ENCODE results near the gene EXOSC5.
A peak's percentile ranks its signal among the peaks of the same experiment; 100 is the strongest.
"Not testable (repeated sequence)": the region's sequence is repeated elsewhere in the genome, so short reads cannot be mapped to it uniquely, and the experiment has no call there.

EXOSC5 gene

DNA sequence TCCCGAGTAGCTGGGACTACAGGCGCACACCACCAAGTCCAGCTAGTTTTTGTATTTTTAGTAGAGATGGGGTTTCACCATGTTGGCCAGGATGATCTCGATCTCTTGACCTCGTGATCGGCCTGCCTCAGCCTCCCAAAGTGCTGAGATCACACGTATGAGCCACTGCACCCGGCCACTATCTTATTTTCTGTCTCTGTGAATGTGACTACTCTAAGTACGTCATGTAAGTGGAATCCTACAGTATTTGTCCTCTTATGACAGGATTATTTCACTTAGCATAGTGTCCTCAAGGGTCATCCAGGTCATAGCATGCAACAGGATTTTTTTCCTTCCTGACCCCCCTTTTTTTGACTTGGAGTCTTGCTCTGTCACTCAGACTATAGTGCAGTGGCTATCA is 25.6 kb downstream of the EXOSC5 start:
- no peak for DNase-seq (ENCODE audit: extremely low read depth in 1 of 2, low read depth in 1 of 2)

DNA sequence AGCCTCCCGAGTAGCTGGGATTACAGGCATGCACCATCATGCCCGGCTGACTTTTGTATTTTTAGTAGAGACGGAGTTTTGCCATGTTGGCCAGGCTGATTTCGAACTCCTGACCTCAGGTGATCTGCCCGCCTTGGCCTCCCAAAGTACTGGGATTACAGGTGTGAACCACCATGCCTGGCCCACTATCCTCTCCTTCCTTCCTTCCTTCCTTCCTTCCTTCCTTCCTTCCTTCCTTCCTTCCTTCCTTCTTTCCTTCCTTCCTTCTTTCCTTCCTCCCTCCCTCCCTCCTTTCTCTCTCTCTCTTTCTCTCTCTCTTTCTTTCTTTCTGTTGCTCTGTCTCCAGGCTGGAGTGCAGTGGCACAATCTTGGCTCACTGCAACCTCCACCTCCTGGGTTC is 26.0 kb downstream of the EXOSC5 start:
- DNase-seq (ENCODE audit: extremely low read depth in 1 of 2, low read depth in 1 of 2): not testable (repeated sequence)

DNA sequence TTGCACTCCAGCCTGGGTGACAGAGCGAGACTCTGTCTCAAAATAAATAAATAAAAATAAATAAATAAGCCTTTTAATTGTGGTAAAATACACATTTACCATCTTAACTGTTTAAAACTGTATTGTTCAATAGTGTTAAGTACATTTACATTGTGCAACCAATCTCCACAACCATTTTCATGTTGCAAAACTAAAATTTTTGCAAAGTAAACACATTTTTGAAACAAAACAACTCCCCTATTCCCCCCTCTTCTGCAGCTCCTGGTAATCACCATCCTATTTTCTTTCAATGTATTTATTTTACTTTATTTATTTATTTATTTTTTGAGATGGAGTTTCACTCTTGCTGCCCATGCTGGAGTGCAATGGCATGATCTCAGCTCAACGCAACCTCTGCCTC is 27.4 kb downstream of the EXOSC5 start:
- no peak for DNase-seq (ENCODE audit: extremely low read depth in 1 of 2, low read depth in 1 of 2)

DNA sequence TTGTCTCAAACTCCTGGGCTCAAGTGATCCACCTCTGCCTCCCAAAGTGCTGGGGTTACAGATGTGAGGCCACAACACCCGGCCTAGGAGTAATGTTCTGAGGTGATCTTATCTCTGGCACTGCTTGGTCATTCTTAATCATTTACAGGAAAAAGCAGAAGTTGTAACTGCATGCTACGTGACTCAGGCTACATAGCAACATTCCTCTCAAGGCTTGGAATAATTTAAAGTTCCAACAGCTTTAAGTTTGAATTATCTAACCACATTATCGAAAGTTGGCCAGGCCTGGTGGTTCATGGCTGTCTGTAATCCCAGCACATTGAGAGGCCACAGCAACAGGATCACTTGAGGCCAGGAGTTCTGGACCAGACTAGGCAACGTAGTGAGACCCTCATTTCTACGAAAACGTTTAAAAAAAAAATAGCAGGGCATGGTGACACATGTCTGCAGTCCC is 29.3 kb downstream of the EXOSC5 start:
- DNase-seq (ENCODE audit: extremely low read depth in 1 of 2, low read depth in 1 of 2): no peak

DNA sequence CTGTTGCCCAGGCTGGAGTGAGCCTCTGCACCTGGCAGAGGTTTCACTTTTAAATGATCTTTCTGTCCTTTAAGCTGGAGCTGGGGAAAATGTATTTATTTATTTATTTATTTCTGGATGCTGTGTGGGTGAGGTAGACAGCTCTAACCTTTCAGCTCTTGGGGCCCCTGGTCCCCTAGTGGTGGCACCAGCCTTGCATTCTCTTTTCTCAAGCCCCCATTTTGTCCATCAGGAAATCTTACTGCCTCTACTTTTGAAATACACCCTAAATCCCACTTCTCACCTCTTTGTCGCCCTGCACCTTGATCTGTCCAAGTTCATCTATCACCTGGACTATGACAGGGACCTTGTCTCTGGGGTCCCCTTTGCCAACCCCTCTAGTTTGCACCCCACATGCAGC is 31.1 kb downstream of the EXOSC5 start:
- no peak for DNase-seq (ENCODE audit: extremely low read depth in 1 of 2, low read depth in 1 of 2)

DNA sequence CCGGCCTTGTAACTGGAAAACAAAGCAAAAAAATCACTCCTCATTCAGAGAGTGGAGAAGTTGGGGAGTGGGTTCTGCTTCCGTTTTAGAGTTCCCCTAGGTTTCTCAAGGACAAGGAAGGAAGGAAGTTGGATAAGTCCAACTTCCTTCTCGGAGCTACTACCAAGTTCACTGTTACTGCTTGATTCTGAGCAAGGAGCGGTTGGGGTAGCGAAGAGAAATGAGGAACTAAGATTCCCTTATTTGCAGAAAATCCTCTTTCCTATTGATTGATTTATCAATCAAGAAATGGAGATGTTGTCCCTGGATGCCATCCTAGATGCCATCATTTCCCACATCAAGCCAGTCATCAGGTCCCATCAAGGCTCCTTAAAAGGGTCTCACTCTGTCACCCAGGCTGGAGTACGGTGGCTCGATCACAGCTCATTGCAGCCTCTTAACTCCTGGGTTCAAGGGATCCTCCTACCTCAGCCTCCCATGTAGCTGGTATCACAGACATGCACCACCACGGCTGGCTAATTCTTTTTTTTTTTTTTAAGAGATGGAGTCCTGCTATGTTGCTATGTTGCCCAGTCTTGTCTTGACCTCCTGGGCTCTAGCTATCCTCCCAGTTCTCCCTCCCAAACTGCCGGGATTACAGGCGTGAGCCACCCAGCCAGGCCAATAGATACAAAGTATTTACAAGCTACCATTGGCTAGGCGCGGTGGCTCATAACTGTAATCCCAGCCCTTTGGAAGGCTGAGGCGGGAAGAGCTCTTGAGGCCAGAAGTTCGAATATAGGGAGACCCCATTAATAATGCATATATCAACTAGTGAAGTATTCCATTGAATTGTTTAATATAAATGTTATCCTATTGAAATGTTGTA is 32.4 kb downstream of the EXOSC5 start:
- no peak for DNase-seq (ENCODE audit: extremely low read depth in 1 of 2, low read depth in 1 of 2)

DNA sequence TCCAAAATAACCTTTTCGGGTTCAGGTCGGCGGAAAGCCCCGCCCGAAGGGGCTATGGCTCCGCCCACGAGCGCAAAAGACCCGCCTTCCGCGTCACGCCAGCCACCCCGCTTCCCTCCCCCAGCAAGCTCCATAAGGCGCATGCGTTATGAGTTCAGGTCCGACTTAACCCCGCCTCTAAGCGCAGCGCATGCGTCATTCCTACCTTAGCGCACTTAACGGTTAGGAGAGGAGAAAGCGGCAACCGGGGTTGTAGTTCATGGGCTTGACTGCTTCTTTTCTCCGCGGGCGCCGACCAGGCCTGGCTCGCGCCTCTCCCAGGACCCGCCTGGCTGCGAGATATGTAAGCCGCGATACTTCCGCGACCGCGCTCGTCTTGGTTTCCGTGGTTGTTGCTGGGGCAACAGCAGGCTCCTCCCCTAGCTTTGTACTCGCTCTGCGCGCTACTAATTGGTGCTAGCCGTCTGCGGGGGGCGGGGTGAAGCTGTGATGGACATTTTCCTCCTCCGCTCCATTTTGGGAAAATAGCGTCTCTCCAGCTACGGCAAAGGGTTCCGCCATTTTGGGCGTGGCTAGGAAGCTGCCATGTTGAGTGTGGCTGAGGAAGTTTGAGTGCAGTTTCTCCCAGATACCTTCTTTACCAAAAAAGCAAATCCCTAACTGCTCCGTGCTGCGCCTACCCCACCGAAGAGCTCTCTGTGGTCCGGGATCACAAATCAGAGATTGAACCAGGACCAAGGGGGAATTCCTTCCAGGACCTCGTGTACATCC is 33.2 kb downstream of the EXOSC5 start, which contains the start of gene B9D2:
Gene B9D2, minus strand, starts transcription at position 397 of the 771 bp plus-strand sequence. CDS start 630 bp downstream, outside the sequence.
- DNase-seq (ENCODE audit: extremely low read depth in 1 of 2, low read depth in 1 of 2): peak; percentile 86 to 97

- DNase-seq (ENCODE audit: extremely low read depth in 1 of 2, low read depth in 1 of 2): no peak
Observed at GRCh38 chr19:41363371-41363752, 33.8 kb downstream of the EXOSC5 start.

GRCh38 chr19:41362143-41362847 is 34.9 kb downstream of the EXOSC5 start:
- no peak for DNase-seq (ENCODE audit: extremely low read depth in 1 of 2, low read depth in 1 of 2)

DNA sequence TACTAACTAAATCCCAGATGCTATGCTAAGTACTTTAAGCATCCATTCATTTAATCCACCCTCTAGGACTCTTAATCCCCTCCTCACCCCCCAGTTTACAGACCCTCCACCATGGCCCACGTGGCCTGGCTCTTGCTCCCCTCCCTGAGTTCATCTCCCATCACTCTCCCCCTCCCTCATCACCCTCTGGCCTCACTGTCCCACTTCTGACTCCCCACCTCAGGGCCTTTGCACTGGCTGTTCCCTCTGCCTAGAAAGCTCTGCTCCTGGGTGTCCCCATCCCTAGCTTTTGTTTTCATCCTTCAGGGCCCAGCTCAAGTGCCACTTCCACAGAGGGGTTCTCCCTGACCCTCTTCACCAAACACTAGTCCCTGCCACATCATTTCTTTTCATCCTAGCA is 37.4 kb downstream of the EXOSC5 start:
- no peak for DNase-seq (ENCODE audit: extremely low read depth in 1 of 2, low read depth in 1 of 2)

GRCh38 chr19:41357746-41358145 is 39.4 kb downstream of the EXOSC5 start:
- no peak for DNase-seq (ENCODE audit: extremely low read depth in 1 of 2, low read depth in 1 of 2)

DNA sequence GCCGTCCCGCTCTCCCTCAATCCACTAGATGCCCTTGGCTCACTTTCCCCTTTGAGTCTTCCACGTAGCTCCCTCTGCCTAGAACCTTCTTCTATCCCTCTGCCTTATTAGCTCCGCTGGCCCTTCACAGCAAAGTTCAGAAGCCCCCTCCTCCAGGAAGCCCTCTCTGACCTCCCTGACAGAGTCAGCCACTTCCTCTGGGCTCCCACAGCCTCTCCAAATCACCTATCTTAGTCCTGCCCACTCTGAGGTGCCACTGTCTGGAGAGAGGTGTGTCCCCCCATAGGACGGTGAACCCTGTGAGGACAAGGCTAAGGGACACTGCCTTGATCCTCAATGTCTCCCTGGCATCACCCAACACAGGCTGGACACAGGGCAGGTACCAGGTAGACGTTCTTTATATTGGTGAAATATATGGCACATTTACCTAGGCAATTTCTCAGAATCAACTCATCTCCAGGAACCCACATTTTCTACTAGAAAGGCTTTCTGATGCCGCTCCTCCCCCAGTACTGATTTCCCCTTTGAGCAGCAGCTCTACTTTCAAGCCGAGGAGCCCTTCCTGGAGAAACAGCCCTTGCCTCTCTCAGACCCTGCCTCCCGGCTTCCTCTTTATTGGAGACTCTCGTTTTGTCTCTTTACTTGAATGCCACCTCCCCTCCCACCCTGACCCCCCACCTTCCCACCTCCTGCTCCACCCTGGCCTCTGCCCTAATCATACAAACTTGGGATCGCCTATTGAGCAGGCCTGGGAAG is 40.0 kb downstream of the EXOSC5 start:
- no peak for DNase-seq (ENCODE audit: extremely low read depth in 1 of 2, low read depth in 1 of 2)

DNA sequence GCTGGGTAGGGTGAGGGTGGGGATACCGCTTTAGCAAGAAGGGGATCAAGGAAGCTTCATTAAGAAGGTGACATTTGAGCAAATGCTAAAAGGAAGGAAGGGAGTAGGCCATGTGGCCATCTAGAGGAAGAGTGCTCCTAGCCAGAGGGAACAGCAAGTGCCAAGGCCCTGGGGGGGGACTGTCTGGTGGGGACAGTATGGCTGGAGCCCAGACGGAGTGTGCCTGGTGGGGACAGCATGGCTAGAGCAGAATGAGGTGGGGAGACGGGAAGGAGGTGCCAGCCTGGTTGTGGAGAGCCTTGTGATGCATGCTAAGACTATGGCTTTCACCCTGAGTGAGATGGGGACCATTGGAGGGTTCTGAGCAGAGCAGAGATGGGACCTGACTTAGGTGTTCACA is 41.4 kb downstream of the EXOSC5 start:
- no peak for DNase-seq (ENCODE audit: extremely low read depth in 1 of 2, low read depth in 1 of 2)

DNA sequence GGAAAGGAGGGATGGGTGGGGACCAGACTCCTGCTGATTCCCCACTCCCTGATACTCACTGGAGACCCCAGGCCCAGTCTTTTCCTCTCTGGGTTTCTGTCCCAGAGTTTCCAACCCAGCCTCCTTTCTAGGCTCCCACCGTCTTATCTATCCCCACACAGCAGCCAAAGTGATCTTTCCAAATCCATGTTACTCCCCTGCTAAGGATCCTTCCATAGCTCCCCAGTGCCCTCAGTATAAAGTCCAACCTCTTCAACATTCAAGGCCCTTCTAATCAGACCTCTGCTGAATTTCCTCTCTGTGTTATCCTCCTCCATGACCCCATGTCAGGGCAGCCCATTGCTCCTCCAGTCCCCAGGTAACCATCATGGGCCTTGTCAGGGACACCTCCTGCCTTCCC is 42.1 kb downstream of the EXOSC5 start:
- no peak for DNase-seq (ENCODE audit: extremely low read depth in 1 of 2, low read depth in 1 of 2)

- DNase-seq (ENCODE audit: extremely low read depth in 1 of 2, low read depth in 1 of 2): no peak
Observed at GRCh38 chr19:41354343-41354953, 42.7 kb downstream of the EXOSC5 start.

- DNase-seq (ENCODE audit: extremely low read depth in 1 of 2, low read depth in 1 of 2): peak; percentile 84 to 86
Observed at GRCh38 chr19:41353466-41354342, 43.5 kb downstream of the EXOSC5 start, which contains the start of gene TGFB1. TGFB1 (minus strand) TSS chr19:41353922; CDS start chr19:41353044, 878 bp downstream.

GRCh38 chr19:41352609-41353465 is 44.3 kb downstream of the EXOSC5 start:
- DNase-seq (ENCODE audit: extremely low read depth in 1 of 2, low read depth in 1 of 2): peak; percentile 53 to 60

DNA sequence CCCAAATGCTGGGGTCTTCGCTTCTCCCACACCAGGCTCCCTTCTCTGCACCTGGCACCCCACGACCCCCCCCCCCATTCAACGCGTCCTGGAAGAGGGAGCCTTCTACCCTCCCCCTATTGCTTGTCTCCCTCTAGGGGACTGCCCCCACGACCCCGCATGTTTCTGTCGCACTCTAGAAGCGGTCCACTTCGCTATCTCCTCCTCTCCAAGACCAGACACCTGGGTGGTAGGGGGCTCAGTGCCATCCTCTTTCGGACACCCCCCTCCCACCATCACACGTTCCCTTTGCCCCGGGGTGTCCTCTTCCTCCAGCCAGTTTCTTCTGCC is 44.9 kb downstream of the EXOSC5 start:
- no peak for DNase-seq (ENCODE audit: extremely low read depth in 1 of 2, low read depth in 1 of 2)

Measured in stimulated activated CD8-positive, alpha-beta memory T cell treated with anti-CD3 and anti-CD28 coated beads, Interleukin-7, amount 100 ng/mL, for 48 hours (primary cell).